HG02981 (cell line): ENCODE results near the gene CNDP2.

Experiments
- ATAC-seq: cut with Tn5 transposase; IDR thresholded peaks from one replicate; pipeline ENCODE4 v1.9.1; 2021; ENCODE audit warnings: mild to moderate bottlenecking, moderate library complexity; ENCODE audit not compliant: unreplicated experiment

The CNDP2 gene

DNA sequence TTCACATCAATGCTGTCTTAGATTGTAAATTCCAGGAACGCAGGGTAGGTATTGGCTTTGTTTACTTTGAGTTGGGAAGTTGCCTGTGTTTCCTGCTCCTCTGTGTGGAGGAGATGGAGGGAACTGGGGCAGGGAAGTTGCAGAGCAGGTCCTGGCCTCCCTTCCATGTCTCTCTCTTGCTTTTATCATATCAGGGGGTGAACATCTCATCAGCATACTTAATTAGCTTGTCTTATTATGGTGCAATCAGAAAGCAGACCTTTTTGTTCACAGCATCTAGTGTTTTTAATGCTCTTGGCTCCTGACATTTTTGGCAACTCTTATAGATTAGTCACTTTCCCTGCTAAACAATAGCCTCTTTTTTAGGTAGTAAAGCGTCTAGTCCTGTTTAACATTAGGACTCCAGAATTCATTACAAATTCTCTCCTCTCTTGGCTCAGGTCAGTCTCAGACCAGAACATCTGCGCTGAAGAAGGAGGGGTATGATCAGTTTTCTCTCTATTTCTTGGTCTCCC is 27.6 kb upstream of the CNDP2 start:
- no peak for ATAC-seq

DNA sequence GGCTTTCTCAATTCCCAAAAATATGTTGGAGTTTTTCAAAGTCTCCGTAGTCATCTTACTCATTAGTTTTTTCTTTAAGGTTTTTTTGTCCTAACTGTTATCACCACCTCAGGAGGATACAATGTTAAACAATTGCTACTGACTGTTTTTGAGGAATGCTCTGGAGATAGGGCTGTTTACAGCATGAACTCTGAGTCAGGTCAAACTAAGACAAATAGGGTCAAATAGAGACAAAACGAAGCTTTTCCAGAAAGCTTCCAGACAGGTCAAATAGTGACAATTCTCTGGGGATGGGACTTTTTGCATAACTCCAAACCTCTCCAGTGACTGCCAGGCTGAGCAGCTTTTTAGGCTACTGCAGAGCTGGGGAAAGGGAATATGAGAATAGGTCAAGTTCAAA is 23.9 kb upstream of the CNDP2 start:
- ATAC-seq: no peak

DNA sequence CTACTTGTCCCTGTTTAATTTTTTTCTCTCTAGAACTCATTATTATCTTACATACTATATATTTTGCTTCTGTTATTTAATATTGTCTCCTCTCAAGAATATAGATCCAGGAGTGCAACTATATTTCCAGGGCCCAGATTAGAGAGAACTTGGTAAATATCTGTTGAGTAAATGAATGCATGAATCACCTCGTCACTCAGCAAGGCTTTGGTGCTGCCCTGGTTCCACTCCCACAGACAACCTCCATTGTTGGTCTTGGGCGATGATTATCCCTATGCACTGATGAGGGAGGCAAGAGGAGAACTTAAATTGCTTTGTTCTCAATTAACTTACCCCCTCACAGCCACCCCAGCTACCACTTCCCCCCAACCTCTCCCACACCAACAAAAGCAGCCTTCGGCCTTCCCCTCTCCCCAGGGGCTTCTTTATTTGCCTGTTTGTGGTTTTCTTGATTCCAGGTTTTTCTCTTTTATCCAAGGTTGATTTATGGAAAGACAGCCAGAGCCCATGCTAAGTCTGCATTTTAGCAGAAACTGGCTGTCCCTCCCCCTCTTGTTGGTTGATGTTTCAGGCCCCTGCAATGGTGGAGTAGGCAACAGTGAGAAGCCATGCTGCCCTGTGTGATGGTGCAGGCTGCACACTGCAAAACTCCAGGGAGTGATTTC is 22.1 kb upstream of the CNDP2 start:
- ATAC-seq: no peak

- ATAC-seq: no peak
Measured at GRCh38 chr18:74476140-74476539, 20.0 kb upstream of the CNDP2 start.

DNA sequence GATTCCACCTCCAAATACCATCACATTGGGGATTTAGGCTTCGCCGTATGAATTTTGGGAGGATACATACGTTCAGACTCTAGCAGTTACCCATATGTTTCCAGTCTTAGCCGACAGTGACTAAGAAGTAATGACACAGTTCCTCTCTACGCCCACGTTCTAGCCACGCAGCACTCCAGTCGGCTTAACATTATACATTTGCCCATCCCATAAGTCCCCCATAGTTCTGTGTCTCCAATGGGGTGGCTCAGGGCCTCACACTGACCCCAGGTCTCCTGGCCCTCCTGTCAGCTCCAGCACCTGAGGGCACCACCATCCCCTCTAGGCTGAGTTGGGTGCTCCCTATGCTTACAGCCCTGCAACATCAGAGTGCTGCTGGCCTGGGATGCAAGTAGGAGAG is 18.4 kb upstream of the CNDP2 start:
- ATAC-seq: no peak

GRCh38 chr18:74478316-74478715 is 17.8 kb upstream of the CNDP2 start:
- no peak for ATAC-seq

DNA sequence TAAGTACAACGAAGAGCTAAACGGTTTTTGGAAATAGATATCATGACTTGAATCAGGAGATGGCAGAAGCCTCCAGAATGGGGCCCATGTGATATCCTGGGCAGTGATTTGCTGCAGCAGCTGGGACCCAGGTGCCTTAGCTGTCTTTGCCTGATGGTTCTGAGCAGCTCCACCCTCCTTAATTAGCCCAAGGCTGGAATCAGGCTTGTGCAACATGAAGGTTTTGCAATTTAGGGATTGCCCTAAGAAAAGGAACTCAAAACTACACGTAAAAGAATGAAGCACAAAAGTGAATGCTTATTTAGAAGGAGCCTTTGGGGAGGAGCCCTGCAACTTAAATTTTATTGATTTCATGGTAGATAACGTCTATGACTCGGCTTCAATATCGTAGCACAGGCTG is 17.3 kb upstream of the CNDP2 start:
- no peak for ATAC-seq

- ATAC-seq: no peak
Measured at GRCh38 chr18:74479486-74480148, 16.5 kb upstream of the CNDP2 start.

DNA sequence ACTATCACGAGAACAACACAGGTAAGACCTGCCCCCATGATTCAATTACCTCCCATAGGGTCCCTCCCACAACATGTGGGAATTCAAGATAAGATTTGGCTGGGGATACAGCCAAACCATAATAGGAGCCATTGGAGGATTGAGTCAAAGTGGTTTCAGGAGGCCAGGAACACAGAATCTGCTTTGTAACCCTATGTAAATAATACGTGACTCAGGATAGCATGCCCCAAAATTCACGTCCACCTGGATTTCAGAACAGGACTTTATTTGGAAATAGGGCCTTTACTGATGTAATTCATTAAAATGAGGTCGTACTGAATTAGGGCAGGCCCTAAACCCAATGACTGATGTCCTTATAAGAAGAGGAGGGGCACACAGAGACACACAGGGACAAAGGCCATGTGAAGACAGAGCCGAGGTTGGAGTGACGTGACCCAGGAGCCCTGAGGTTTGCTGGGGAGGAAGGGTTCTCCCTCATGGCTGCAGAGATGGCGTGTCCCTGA is 16.0 kb upstream of the CNDP2 start:
- ATAC-seq: no peak

- ATAC-seq: no peak
Measured at GRCh38 chr18:74482697-74483096, 13.5 kb upstream of the CNDP2 start.

DNA sequence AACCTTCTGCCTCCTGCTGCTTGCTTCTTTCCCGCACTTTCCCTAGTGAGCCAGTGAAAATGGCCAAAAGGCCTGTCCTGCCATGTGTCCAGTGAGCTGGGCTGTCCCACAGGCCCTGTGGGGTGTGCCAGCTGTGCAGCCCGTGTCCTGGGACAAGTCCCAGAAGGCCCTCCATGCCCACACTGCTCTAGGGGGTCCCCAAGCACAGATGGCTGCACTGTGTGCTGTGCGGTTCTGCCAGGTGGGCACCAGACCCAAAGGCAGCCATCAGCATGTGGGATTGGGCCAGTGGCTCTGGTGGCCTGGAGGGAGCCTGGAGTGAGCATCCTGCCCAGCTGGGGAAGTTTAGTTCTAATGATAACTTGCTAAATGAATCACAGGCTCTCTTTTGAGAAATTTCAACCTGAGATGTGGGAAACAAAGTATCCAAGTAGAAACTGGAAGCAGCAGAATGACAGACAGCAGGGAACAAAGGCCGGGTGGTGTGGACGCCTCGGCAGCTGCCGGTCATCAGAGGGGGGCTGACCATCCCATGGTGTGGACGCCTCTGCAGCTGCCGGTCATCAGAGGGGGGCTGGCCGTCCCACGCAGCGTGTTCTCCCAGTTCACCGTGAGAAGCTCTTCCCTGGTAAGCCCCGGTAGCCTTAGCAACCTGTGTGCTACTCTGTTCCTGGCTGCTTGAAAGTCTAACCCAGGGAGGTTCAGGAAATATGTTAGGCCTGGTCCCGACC is 9.9 kb upstream of the CNDP2 start:
- no peak for ATAC-seq

GRCh38 chr18:74488354-74488753 is 7.8 kb upstream of the CNDP2 start:
- no peak for ATAC-seq

DNA sequence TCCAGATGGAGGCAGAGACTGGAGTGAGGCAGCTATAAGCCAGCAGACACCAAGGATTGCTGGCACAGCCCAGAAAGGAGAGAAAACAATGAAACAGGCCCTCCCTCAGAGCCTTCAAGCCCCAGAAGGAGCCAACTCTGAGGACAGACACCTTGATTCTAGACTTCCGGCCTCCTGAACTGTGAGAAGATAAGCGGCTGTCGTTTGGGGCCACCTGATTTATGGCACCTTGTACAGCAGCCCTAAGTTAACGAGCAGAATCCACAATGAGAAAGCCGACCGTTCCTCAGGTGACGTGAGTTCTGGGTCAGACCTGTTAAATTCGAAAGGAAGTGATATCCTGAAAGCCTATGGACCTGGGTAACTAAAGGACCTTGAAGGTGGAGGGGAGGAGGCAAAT is 7.3 kb upstream of the CNDP2 start:
- no peak for ATAC-seq

DNA sequence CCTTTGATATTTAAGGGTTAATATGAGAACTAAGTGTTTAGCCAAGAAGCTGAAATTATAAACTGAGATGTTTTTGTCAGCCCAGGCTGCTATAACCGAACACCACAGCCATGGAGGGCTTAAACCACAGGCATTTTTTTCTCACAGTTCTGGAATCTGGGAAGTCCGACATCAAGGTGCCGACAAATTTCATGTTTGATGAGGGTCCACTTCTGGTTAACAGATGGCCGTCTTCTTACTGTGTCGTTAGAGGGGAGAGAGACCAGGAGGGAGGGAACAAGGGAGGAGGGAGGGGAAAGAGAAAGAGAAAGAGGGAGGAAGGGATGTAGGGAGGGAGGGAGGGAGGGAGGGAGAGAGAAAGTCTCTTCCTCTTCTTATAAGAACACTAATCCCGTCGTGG is 6.5 kb upstream of the CNDP2 start:
- no peak for ATAC-seq

DNA sequence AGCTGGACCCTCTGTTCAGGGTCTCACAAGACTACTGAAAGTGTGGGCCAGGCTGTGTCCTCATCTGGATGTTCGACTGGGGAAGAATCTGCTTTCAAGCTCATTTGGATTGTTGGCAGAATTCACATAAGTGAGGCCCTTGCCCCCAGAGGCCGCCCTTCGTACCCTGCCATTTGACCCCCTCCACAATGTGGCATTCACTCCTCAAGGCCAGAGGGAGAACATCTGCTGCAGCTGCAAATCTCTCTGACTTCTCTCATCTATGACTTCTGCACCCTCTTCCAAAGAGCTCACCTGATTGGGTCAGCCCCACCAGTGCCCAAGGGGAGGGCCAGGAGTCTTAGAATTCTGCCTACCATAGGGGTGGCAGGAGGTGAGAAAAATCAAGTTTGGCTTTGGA is 3.9 kb upstream of the CNDP2 start:
- ATAC-seq: no peak

GRCh38 chr18:74493689-74494088 is 2.5 kb upstream of the CNDP2 start:
- peak; percentile 30 for ATAC-seq

DNA sequence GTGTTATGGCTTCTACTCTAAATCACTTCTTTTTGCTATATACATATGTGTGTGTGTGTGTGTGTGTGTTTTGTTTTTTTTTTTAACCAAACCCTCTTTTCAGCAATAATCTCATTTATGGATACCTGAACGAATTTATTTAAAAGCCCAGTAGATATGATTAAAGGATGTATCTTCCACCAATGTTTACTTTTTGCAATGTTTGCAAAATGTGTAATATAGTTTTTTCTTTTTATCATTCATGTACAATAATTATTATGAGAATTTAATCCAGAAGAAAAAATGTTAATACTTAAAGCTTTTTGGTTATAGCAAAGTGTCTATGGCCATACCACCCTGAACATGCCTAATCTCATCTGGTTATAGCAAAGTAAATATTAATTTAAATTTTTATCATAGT is 1.6 kb upstream of the CNDP2 start:
- ATAC-seq: no peak

DNA sequence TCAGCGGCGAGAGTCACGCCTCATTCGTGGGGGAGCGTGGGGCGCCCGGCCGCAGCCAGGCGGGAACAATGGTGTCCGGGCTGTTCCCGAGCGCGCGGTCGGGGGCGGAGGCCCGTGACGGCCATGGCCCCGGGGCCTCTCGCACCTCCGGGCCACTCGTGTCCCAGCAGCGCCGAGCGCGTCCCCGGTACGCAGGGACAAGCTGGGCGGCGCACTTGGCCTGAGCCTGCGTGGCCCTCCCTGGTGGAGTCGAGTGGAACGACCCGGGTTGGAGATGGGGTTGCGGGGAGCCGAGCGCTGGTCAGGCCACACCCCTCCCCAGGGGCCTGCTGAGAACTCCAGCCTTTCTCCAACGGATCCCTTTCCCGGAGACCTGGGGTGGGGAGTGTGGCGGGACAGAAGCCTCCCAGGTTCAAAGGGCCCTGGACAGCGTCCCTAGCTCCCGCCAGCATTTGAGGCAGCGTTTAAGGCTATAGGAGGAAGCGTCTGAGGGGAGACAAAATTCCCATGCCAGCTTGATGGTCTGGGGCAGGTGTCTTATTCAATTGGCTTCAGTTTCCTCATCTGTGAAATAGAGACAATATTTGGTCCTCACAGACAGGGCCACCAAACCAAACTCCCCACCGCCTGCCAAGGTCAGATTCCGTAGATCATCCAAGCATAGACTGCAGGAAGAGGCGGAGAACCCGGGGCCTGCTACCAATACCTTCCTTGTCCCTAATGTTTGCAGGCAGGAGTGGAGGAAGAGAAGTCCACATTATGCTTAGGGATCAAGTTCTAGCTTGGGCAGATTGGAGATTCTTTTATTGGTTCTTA is 553 bp downstream of the CNDP2 start:
- peak; percentile 24 for ATAC-seq

DNA sequence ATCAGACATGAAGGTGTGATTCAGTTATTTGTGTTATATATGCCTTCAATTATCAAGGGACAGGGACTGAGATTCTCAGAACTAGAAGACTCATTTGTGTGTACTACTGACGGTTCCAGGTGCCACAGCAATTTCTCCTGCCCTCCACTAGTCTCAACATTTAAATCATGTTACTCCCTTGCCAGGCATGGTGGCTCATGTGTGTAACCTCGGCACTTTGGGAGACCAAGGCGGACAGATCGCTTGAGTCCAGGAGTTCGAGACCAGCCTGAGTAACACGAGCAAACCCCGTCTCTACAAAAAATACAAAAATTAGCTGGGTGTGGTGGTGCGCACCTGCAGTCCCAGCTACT is 1.1 kb downstream of the CNDP2 start:
- ATAC-seq: no peak

- ATAC-seq: no peak
Measured at GRCh38 chr18:74497778-74498177, 1.6 kb downstream of the CNDP2 start.
